DMS53 (cell line): ENCODE measurements around the gene BRD3.

Experiments used
- DNase-seq: peaks from one replicate; lab custom pipeline; 2025; lab: John Stamatoyannopoulos, UW

BRD3 gene

GRCh38 chr9:134054891-134055811, 12.7 kb downstream of the BRD3 start:
- no peak for DNase-seq

GRCh38 chr9:134053941-134054761, 13.7 kb downstream of the BRD3 start:
- DNase-seq = no peak

- no peak for DNase-seq
Observed at GRCh38 chr9:134053401-134053871, 14.4 kb downstream of the BRD3 start.

GRCh38 chr9:134052941-134053340, 14.9 kb downstream of the BRD3 start:
- DNase-seq = no peak

GRCh38 chr9:134052491-134052890, 15.3 kb downstream of the BRD3 start:
- no peak for DNase-seq

- DNase-seq = no peak
Observed at GRCh38 chr9:134051319-134051718, 16.5 kb downstream of the BRD3 start.

GRCh38 chr9:134050726-134051125, 17.1 kb downstream of the BRD3 start:
- no peak for DNase-seq

GRCh38 chr9:134049772-134050588, 17.8 kb downstream of the BRD3 start:
- DNase-seq = no peak

- DNase-seq = no peak
Observed at GRCh38 chr9:134049236-134049635, 18.6 kb downstream of the BRD3 start.

- no peak for DNase-seq
Observed at GRCh38 chr9:134048582-134048968, 19.3 kb downstream of the BRD3 start.

- DNase-seq = no peak
Observed at GRCh38 chr9:134047868-134048581, 19.8 kb downstream of the BRD3 start.

- DNase-seq = no peak
Observed at GRCh38 chr9:134046894-134047681, 20.7 kb downstream of the BRD3 start.

- DNase-seq = no peak
Observed at GRCh38 chr9:134045841-134046544, 21.8 kb downstream of the BRD3 start.

- DNase-seq = no peak
Observed at GRCh38 chr9:134044944-134045343, 22.9 kb downstream of the BRD3 start.

GRCh38 chr9:134043531-134043988, 24.3 kb downstream of the BRD3 start:
- no peak for DNase-seq

GRCh38 chr9:134041649-134041962, 26.2 kb downstream of the BRD3 start:
- no peak for DNase-seq

- no peak for DNase-seq
Observed at GRCh38 chr9:134040781-134041648, 26.8 kb downstream of the BRD3 start.

GRCh38 chr9:134040176-134040565, 27.7 kb downstream of the BRD3 start:
- DNase-seq = no peak
